Esophagus squamous epithelium (tissue), 5 donors: ENCODE data around the gene ADD1. TPM values are rescaled to one million over a fixed set of nuclear protein-coding genes. Genes with fewer than 3 reads are reported as not detected.

Experiments
- DNase-seq: peaks from one replicate; lab custom pipeline; 2025; lab: John Stamatoyannopoulos, UW
- H3K27ac ChIP-seq, 4 donors: fragments of 200-600 bp; sonication (generic); one replicate each; pipeline ENCODE4 v1.5.1; 2016 to 2019; ENCODE audit warnings: mild to moderate bottlenecking in 1 of 4
- H3K27me3 ChIP-seq, 4 donors: fragments of 200-600 bp; sonication (generic); 1 replicate in 3 of 4; 2 replicates in 1 of 4; pipeline versions ENCODE4 v1.5.1 to v1.6.0; 2017 to 2021; ENCODE audit warnings: antibody characterized with exemption in 1 of 4
- H3K36me3 ChIP-seq, 3 donors: fragments of 200-600 bp; sonication (generic); one replicate each; pipeline ENCODE4 v1.5.1; 2016 to 2019
- H3K4me1 ChIP-seq, 3 donors: fragments of 200-600 bp; sonication (generic); one replicate each; pipeline ENCODE4 v1.5.1; 2017 to 2019
- H3K4me3 ChIP-seq, 4 donors: fragments of 200-600 bp; sonication (generic); 1 replicate in 3 of 4; 2 replicates in 1 of 4; pipeline ENCODE4 v1.5.1; 2016 to 2019; ENCODE audit warnings: mild to moderate bottlenecking in 2 of 4, moderate library complexity in 1 of 4
- H3K9me3 ChIP-seq, 3 donors: fragments of 200-600 bp; sonication (generic); one replicate each; pipeline ENCODE4 v1.5.1; 2016 to 2019
- CTCF ChIP-seq, 6 experiments: fragments of 450-650 bp in 4 of 6; fragments of 200-600 bp in 2 of 6; sonication (generic) in 2 of 6; IDR thresholded peaks; one replicate each; pipeline ENCODE4 v1.5.1; 2016 to 2019; ENCODE audit warnings: antibody characterized with exemption in 6 of 6, mild to moderate bottlenecking in 4 of 6, moderate library complexity in 4 of 6
- POLR2A ChIP-seq, 4 donors: fragments of 450-650 bp; IDR thresholded peaks; one replicate each; pipeline ENCODE4 v1.6.1; 2017; ENCODE audit warnings: antibody characterized with exemption in 4 of 4, mild to moderate bottlenecking in 4 of 4, moderate library complexity in 3 of 4
- WGBS, 2 donors: methylation state at CpG; one replicate each; pipeline ENCODE4 v1.1.5; 2018; 5-methylcytosine and 5-hydroxymethylcytosine counted together
- intact Hi-C: fragments of 100-400 bp; cut with DNase I; formaldehyde crosslinking; loops from one replicate; pipeline ENCODE4 v1.15.0; 2022
- total RNA-seq, 4 donors: library from RNA; depleted of rRNA; stranded (reverse); fragments of >200 nt; gene quantifications; one replicate each; pipeline ENCODE4 v1.1.0, GENCODE V29; 2016
- donor health status: DM: yes; HTN: yes; CAD: no.

The ADD1 gene
- total RNA-seq, 4 donors from 2014 or later = 81.7 to 144 (median 103) TPM

GRCh38 chr4:2873329-2873728, 29.7 kb downstream of the ADD1 start:
- DNase-seq = no peak
- no peak for TF ChIP-seq CTCF (IDR thresholded peaks at IDR 0.05)
- peaks cover 0 to 29% (median 0%) of the 10 kb centered on the region in 3 donors for H3K36me3 ChIP-seq
- H3K4me3 ChIP-seq = no peak overlapping the region
- H3K4me1 ChIP-seq = peaks cover 0 to 73% (median 44%) of the 10 kb centered on the region in 3 donors
- H3K27me3 ChIP-seq = no peaks in the 10 kb centered on the region
- intact Hi-C loops = no loop called here
- no peaks in the 10 kb centered on the region for H3K9me3 ChIP-seq
- peak overlapping the region in 1 of 4 donors; percentile 56 for H3K27ac ChIP-seq
- WGBS, 2 donors = 63 to 74% methylated on average over 1 of the region's 1 CpG

GRCh38 chr4:2874861-2875260, 31.2 kb downstream of the ADD1 start:
- Histone ChIP-seq H3K27me3 (no peaks in the 10 kb centered on the region), H3K27ac (no peak overlapping the region), H3K4me1 (peaks cover 0 to 58% (median 29%) of the 10 kb centered on the region in 3 donors), H3K4me3 (no peak overlapping the region), H3K36me3 (peaks cover 0 to 44% (median 8%) of the 10 kb centered on the region in 3 donors), H3K9me3 (no peaks in the 10 kb centered on the region)
- intact Hi-C loops = no loop called here
- no peak for TF ChIP-seq CTCF (IDR thresholded peaks at IDR 0.05)
- TF ChIP-seq POLR2A (IDR thresholded peaks at IDR 0.05) = no peak
- no peak for DNase-seq
- 86 to 88% methylated on average over 7 of the region's 7 CpGs for WGBS, 2 donors

- Histone ChIP-seq H3K27ac (no peak overlapping the region), H3K9me3 (no peaks in the 10 kb centered on the region), H3K36me3 (peaks cover 0 to 51% (median 8%) of the 10 kb centered on the region in 3 donors), H3K4me1 (peaks cover 0 to 51% (median 24%) of the 10 kb centered on the region in 3 donors), H3K27me3 (no peaks in the 10 kb centered on the region), H3K4me3 (no peak overlapping the region)
- intact Hi-C loops = no loop called here
- TF ChIP-seq POLR2A (IDR thresholded peaks at IDR 0.05) (no peak), CTCF (IDR thresholded peaks at IDR 0.05) (no peak)
- no peak for DNase-seq
- WGBS, 2 donors = 87 to 89% methylated on average over 2 to 3 of the region's 3 CpGs
Observed at GRCh38 chr4:2875556-2875955, 31.9 kb downstream of the ADD1 start.

GRCh38 chr4:2878346-2878745, 34.7 kb downstream of the ADD1 start:
- peaks cover 0 to 79% (median 8%) of the 10 kb centered on the region in 3 donors for H3K36me3 ChIP-seq
- no peak for DNase-seq
- H3K4me3 ChIP-seq = no peak overlapping the region
- intact Hi-C loops = no loop called here
- H3K4me1 ChIP-seq = peaks cover 0 to 26% (median 16%) of the 10 kb centered on the region in 3 donors
- TF ChIP-seq POLR2A (IDR thresholded peaks at IDR 0.05) (no peak), CTCF (IDR thresholded peaks at IDR 0.05) (no peak)
- H3K9me3 ChIP-seq = no peaks in the 10 kb centered on the region
- 78 to 80% methylated on average over 5 of the region's 5 CpGs for WGBS, 2 donors
- no peak overlapping the region for H3K27ac ChIP-seq
- H3K27me3 ChIP-seq = no peaks in the 10 kb centered on the region

GRCh38 chr4:2879026-2879425, 35.4 kb downstream of the ADD1 start:
- TF ChIP-seq CTCF (IDR thresholded peaks at IDR 0.05) (no peak), POLR2A (IDR thresholded peaks at IDR 0.05) (no peak)
- Histone ChIP-seq H3K9me3 (no peaks in the 10 kb centered on the region), H3K4me1 (peaks cover 0 to 19% (median 10%) of the 10 kb centered on the region in 3 donors), H3K27ac (no peak overlapping the region), H3K36me3 (peaks cover 0 to 86% (median 8%) of the 10 kb centered on the region in 3 donors), H3K4me3 (no peak overlapping the region), H3K27me3 (no peaks in the 10 kb centered on the region)
- intact Hi-C loops = no loop called here
- DNase-seq = no peak
- 75 to 85% methylated on average over 5 of the region's 5 CpGs for WGBS, 2 donors
